Upper lobe of left lung (tissue), 4 donors: Measurements from ENCODE around the gene SAMD8.

Experiments used
- CTCF ChIP-seq, 6 experiments: fragments of 450-650 bp in 4 of 6; fragments of 200-600 bp in 2 of 6; sonication (generic) in 2 of 6; IDR thresholded peaks; one replicate each; pipeline ENCODE4 v1.5.1; 2016 to 2019; ENCODE audit warnings: antibody characterized with exemption in 6 of 6
- EP300 ChIP-seq, 4 donors: sonication (generic); formaldehyde crosslinking; IDR thresholded peaks; one replicate each; pipeline ENCODE4 v1.5.1; 2017; ENCODE audit warnings: antibody characterized with exemption in 4 of 4, control low read depth in 2 of 4
- POLR2A ChIP-seq, 4 donors: fragments of 450-650 bp; IDR thresholded peaks; one replicate each; pipeline ENCODE4 v1.5.1; 2016 to 2017; ENCODE audit warnings: antibody characterized with exemption in 4 of 4, mild to moderate bottlenecking in 2 of 4
- POLR2AphosphoS5 ChIP-seq, 2 donors: sonication (generic); formaldehyde crosslinking; IDR thresholded peaks; one replicate each; pipeline ENCODE4 v1.5.1; 2017; ENCODE audit warnings: antibody characterized with exemption in 2 of 2

- TF ChIP-seq CTCF (IDR thresholded peaks at IDR 0.05) (no peak), EP300 (IDR thresholded peaks at IDR 0.05) (no peak), POLR2A (IDR thresholded peaks at IDR 0.05) (no peak), POLR2AphosphoS5 (IDR thresholded peaks at IDR 0.05) (no peak)
These were observed 83.7 kb downstream of the SAMD8 start for GRCh38 chr10:75195035-75195763.
